ENCODE results near the gene RAB6A. TPM values are rescaled to one million over a fixed set of nuclear protein-coding genes. Genes with fewer than 3 reads are reported as not detected.

Gene RAB6A
- total and polyA plus RNA-seq, 10 of the 15 experiments (the other 5 are each of a cell fraction or from before 2014, with no cell fraction given): 9.8 to 107 (median 34.1) TPM

DNA sequence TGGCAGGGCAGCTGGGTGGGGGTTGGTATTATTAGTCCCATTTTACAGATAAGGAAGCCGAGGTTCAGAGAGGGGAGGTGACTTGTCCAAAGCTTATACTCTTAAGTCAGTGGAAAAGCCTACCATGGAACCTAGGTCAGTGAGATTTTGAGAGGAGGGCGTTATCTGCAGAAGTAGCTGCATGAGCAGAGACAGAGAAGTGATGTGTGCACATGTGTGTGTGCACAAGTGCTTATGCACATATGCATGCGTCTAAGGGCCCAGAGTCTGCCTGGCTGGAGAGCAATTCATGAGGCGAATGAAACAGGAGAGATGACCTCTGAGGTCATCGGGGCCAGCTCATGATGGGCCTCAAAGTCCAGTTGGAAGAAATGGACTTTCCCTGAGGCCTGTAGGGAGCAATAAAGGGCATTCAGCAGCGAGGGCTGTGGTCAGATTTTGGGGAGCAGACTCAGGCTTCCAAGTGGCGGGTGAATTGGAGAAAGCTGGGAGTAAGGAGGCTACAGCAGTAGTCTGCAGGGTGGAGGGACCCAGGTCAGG lies 106.3 kb downstream of the RAB6A start (continued):
- TF ChIP-seq PAX8 (IDR thresholded peaks at IDR 0.05) (no peak), NRF1 (conservative IDR thresholded peaks at IDR 0.05; ENCODE audit: low read depth, low read length) (no peak), FOXM1 (IDR thresholded peaks at IDR 0.05; ENCODE audit: low read depth, low read length) (no peak), WRNIP1 (IDR thresholded peaks at IDR 0.05; ENCODE audit: borderline replicate concordance, low read depth, low read length) (no peak), STAT1 (conservative IDR thresholded peaks at IDR 0.05) (no peak), ESRRA (IDR thresholded peaks at IDR 0.05; ENCODE audit: low read length) (no peak), RUNX3 (IDR thresholded peaks at IDR 0.05; ENCODE audit: low read length) (no peak), EP300 (IDR thresholded peaks at IDR 0.05; ENCODE audit: borderline replicate concordance in 1 of 2, control insufficient read depth in 1 of 2, low read depth in 2 of 2, low read length in 2 of 2) (no peak)

DNA sequence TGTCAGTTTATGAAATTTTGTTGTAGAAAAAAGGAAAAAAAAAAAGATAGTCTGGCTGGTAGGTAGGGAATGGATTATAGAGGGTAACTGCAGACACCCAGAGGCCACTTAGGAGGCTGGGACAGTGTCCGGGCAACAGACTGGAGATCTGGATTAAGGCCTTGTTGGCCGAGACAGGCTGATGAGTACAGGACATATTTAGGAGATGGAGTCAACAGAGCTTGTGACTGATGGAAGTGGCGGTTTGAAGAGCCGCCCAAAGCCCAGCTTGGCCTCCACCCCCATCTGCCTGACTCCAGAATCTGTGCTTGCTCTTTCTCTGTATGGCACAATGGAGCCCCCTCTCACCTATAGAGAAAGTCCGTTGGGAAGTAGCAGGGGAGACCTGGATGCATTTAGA lies 106.9 kb downstream of the RAB6A start:
- Histone ChIP-seq H3K27me3 (replicated peaks in 1 of 2; ENCODE audit: control insufficient read depth in 2 of 2, insufficient read depth in 2 of 2, low read length in 1 of 2) (no peaks in the 10 kb centered on the region), H4K20me1 (ENCODE audit: control insufficient read depth, insufficient read depth) (no peaks in the 10 kb centered on the region), H3K4me1 (ENCODE audit: control insufficient read depth, insufficient read depth, low read length) (no peaks in the 10 kb centered on the region), H2AFZ (ENCODE audit: control insufficient read depth, low read depth, low read length) (no peak overlapping the region), H3K36me3 (ENCODE audit: control insufficient read depth in 2 of 2, insufficient read depth in 2 of 2, low read length in 1 of 2) (no peaks in the 10 kb centered on the region), H3K9me3 (replicated peaks; ENCODE audit: control insufficient read depth, insufficient read depth, low read length) (no peaks in the 10 kb centered on the region), H3K4me3 (no peak overlapping the region), H3K27ac (ENCODE audit: control insufficient read depth, insufficient read depth) (no peak overlapping the region), H3K4me2 (ENCODE audit: control insufficient read depth, insufficient read depth) (no peak overlapping the region), H3K9ac (ENCODE audit: control insufficient read depth, insufficient read depth, low read length) (no peak overlapping the region), H3K79me2 (ENCODE audit: control insufficient read depth, insufficient read depth, low read length) (no peaks in the 10 kb centered on the region)
- 31% methylated on average over 5 of the region's 5 CpGs for WGBS (ENCODE audit: insufficient coverage, insufficient replicate concordance, low lambda C conversion rate, missing lambda C conversion rate)
- no peak for ATAC-seq
- in situ Hi-C loops (cut with MboI): no loop called here
- DNase-seq (ENCODE audit: low read depth, low spot score): no peak
- BruUV-seq (replicated peaks): no TSS peak
- no peak for FAIRE-seq
- ChIA-PET CTCF (interaction anchor here (1.0 to 2.4 kb wide), 6 partner anchors 8 to 303 kb away, joined by 3 to 11 read pairs (median 4); no protein-coding TSS in a partner anchor), POLR2A (no interaction called here), SMC1A (ENCODE audit: uncharacterized antibody, unreplicated experiment) (interaction anchor here (0.6 kb wide), 1 partner anchor 316 kb away, joined by 3 read pairs; no protein-coding TSS in a partner anchor), RAD21 (ENCODE audit: unreplicated experiment) (interaction anchor here (0.8 to 1.4 kb wide), 2 partner anchors 303 to 304 kb away, joined by 3 read pairs; no protein-coding TSS in a partner anchor)
- TF ChIP-seq ZNF622 (IDR thresholded peaks at IDR 0.05): no peak
- TF ChIP-seq, protein P1, sequence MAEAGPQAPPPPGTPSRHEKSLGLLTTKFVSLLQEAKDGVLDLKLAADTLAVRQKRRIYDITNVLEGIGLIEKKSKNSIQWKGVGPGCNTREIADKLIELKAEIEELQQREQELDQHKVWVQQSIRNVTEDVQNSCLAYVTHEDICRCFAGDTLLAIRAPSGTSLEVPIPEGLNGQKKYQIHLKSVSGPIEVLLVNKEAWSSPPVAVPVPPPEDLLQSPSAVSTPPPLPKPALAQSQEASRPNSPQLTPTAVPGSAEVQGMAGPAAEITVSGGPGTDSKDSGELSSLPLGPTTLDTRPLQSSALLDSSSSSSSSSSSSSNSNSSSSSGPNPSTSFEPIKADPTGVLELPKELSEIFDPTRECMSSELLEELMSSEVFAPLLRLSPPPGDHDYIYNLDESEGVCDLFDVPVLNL (IDR thresholded peaks at IDR 0.05; ENCODE audit: low read depth, low read length): no peak
- no peak for TF ChIP-seq SUZ12 (IDR thresholded peaks at IDR 0.05; ENCODE audit: unreplicated experiment)
- TF ChIP-seq, protein P2, sequence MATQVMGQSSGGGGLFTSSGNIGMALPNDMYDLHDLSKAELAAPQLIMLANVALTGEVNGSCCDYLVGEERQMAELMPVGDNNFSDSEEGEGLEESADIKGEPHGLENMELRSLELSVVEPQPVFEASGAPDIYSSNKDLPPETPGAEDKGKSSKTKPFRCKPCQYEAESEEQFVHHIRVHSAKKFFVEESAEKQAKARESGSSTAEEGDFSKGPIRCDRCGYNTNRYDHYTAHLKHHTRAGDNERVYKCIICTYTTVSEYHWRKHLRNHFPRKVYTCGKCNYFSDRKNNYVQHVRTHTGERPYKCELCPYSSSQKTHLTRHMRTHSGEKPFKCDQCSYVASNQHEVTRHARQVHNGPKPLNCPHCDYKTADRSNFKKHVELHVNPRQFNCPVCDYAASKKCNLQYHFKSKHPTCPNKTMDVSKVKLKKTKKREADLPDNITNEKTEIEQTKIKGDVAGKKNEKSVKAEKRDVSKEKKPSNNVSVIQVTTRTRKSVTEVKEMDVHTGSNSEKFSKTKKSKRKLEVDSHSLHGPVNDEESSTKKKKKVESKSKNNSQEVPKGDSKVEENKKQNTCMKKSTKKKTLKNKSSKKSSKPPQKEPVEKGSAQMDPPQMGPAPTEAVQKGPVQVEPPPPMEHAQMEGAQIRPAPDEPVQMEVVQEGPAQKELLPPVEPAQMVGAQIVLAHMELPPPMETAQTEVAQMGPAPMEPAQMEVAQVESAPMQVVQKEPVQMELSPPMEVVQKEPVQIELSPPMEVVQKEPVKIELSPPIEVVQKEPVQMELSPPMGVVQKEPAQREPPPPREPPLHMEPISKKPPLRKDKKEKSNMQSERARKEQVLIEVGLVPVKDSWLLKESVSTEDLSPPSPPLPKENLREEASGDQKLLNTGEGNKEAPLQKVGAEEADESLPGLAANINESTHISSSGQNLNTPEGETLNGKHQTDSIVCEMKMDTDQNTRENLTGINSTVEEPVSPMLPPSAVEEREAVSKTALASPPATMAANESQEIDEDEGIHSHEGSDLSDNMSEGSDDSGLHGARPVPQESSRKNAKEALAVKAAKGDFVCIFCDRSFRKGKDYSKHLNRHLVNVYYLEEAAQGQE (IDR thresholded peaks at IDR 0.05; ENCODE audit: low read depth, low read length): no peak
- no peak for TF ChIP-seq EZH2 (IDR thresholded peaks at IDR 0.05; ENCODE audit: borderline replicate concordance, control insufficient read depth, low read depth, low read length)
- no peak for TF ChIP-seq ZZZ3 (IDR thresholded peaks at IDR 0.05; ENCODE audit: control insufficient read depth, insufficient read length, low read depth)
- intact Hi-C loops (cut with micrococcal nuclease; ENCODE audit: unreplicated experiment): no loop called here

Data from GM12878 (cell line).